ENCODE results near the gene SYNGR3. TPM values are rescaled to one million over a fixed set of nuclear protein-coding genes. Genes with fewer than 3 reads are reported as not detected.

The SYNGR3 gene
- total and polyA plus RNA-seq, 11 donors = 0.19 to 2.7 (median 0.86) TPM

GRCh38 chr16:1976951-1977874, 12.6 kb upstream of the SYNGR3 start:
- peaks cover 7 to 82% (median 36%) of the 10 kb centered on the region in 9 donors for H3K27me3 ChIP-seq
- H3K4me1 ChIP-seq = peaks cover 0 to 38% (median 14%) of the 10 kb centered on the region in 12 donors
- peaks cover 4 to 49% (median 41%) of the 10 kb centered on the region in 9 donors for H3K36me3 ChIP-seq
- ATAC-seq (no peak), DNase-seq (peak in 1 of 5 donors; percentile 27)
- H3K9me3 ChIP-seq = no peaks in the 10 kb centered on the region
- H3K4me3 ChIP-seq = no peak overlapping the region
- TF ChIP-seq POLR2A (IDR thresholded peaks at IDR 0.05) (no peak), CTCF (IDR thresholded peaks at IDR 0.05) (no peak)
- WGBS, 4 donors = 92 to 94% (median 93%) methylated on average over 28 to 33 of the region's 33 CpGs
- no peak overlapping the region for H3K27ac ChIP-seq
- intact Hi-C loops (cut with DNase I) = no loop called here

GRCh38 chr16:1977875-1978268, 11.9 kb upstream of the SYNGR3 start:
- 93 to 100% (median 96%) methylated on average over 2 to 18 of the region's 18 CpGs for WGBS, 4 donors
- Histone ChIP-seq H3K4me1 (peaks cover 0 to 32% (median 9%) of the 10 kb centered on the region in 12 donors), H3K9me3 (no peaks in the 10 kb centered on the region), H3K4me3 (no peak overlapping the region), H3K27ac (no peak overlapping the region), H3K27me3 (peaks cover 7 to 89% (median 36%) of the 10 kb centered on the region in 9 donors), H3K36me3 (peaks cover 4 to 49% (median 41%) of the 10 kb centered on the region in 9 donors)
- ATAC-seq = no peak
- intact Hi-C loops (cut with DNase I) = no loop called here
- TF ChIP-seq CTCF (IDR thresholded peaks at IDR 0.05) (no peak), POLR2A (IDR thresholded peaks at IDR 0.05) (no peak)
- DNase-seq = no peak

- H3K36me3 ChIP-seq = peaks cover 4 to 49% (median 41%) of the 10 kb centered on the region in 9 donors
- peaks cover 7 to 87% (median 36%) of the 10 kb centered on the region in 9 donors for H3K27me3 ChIP-seq
- 75 to 83% (median 76%) methylated on average over 15 to 37 of the region's 37 CpGs for WGBS, 4 donors
- ATAC-seq (no peak), DNase-seq (no peak)
- H3K4me1 ChIP-seq = peaks cover 0 to 33% (median 11%) of the 10 kb centered on the region in 12 donors
- H3K4me3 ChIP-seq = no peak overlapping the region
- H3K9me3 ChIP-seq = no peaks in the 10 kb centered on the region
- no peak overlapping the region for H3K27ac ChIP-seq
- no peak for TF ChIP-seq POLR2A (IDR thresholded peaks at IDR 0.05)
- no peak for TF ChIP-seq CTCF (IDR thresholded peaks at IDR 0.05)
- intact Hi-C loops (cut with DNase I) = no loop called here
These were observed 11.2 kb upstream of the SYNGR3 start for GRCh38 chr16:1978476-1979120.
